Endothelial cell of umbilical vein (primary cell): ENCODE measurements around the gene SNX19.

Experiments
- EZH2 ChIP-seq: IDR thresholded peaks from 2 replicates; pipeline ENCODE4 v1.6.1; 2012; ENCODE audit warnings: borderline replicate concordance, low read depth, mild to moderate bottlenecking, moderate library complexity, low read length, inconsistent platforms; ENCODE audit not compliant: severe bottlenecking
- FOS ChIP-seq: IDR thresholded peaks from 2 replicates; pipeline ENCODE4 v1.6.1; 2011; ENCODE audit warnings: mild to moderate bottlenecking, low read length, moderate library complexity, borderline replicate concordance; ENCODE audit not compliant: insufficient read depth
- JUN ChIP-seq: IDR thresholded peaks from 2 replicates; pipeline ENCODE4 v1.6.1; 2011; ENCODE audit warnings: borderline replicate concordance, low read depth; ENCODE audit not compliant: insufficient read length, insufficient read depth
- MYC ChIP-seq: IDR thresholded peaks from one replicate; pipeline ENCODE4 v1.6.1; 2011; ENCODE audit warnings: mild to moderate bottlenecking, low read depth, low read length
- POLR2A ChIP-seq: IDR thresholded peaks from 2 replicates; pipeline ENCODE4 v1.6.1; 2012; ENCODE audit warnings: low read depth, mild to moderate bottlenecking, control low read depth, low read length
- POLR2AphosphoS5 ChIP-seq: IDR thresholded peaks from 2 replicates; pipeline ENCODE4 v1.6.1; 2012; ENCODE audit warnings: low read depth, mild to moderate bottlenecking, control low read depth, low read length, moderate library complexity; ENCODE audit not compliant: insufficient read depth
- TF ChIP-seq, protein P1 (sequence below), 2 donors: IDR thresholded peaks; 1 replicate in 1 of 2; 2 replicates in 1 of 2; pipeline ENCODE4 v1.5.1; 2011; ENCODE audit warnings: low read length in 2 of 2, mild to moderate bottlenecking in 2 of 2, moderate library complexity in 2 of 2, control low read depth in 1 of 2, inconsistent platforms in 1 of 2, low read depth in 1 of 2; ENCODE audit not compliant: insufficient read depth in 1 of 2; ENCODE audit errors: extremely low read depth in 1 of 2
- TF ChIP-seq, protein P2 (sequence below): IDR thresholded peaks from 2 replicates; pipeline ENCODE4 v1.6.1; 2011; ENCODE audit not compliant: insufficient read depth, insufficient read length

- TF ChIP-seq, protein P1, sequence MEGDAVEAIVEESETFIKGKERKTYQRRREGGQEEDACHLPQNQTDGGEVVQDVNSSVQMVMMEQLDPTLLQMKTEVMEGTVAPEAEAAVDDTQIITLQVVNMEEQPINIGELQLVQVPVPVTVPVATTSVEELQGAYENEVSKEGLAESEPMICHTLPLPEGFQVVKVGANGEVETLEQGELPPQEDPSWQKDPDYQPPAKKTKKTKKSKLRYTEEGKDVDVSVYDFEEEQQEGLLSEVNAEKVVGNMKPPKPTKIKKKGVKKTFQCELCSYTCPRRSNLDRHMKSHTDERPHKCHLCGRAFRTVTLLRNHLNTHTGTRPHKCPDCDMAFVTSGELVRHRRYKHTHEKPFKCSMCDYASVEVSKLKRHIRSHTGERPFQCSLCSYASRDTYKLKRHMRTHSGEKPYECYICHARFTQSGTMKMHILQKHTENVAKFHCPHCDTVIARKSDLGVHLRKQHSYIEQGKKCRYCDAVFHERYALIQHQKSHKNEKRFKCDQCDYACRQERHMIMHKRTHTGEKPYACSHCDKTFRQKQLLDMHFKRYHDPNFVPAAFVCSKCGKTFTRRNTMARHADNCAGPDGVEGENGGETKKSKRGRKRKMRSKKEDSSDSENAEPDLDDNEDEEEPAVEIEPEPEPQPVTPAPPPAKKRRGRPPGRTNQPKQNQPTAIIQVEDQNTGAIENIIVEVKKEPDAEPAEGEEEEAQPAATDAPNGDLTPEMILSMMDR (IDR thresholded peaks at IDR 0.05; ENCODE audit: extremely low read depth in 1 of 2, insufficient read depth in 1 of 2, low read depth in 1 of 2, low read length in 2 of 2) = no peak
- TF ChIP-seq EZH2 (no peak), POLR2AphosphoS5 (no peak), POLR2A (no peak), MYC (no peak), JUN (no peak), FOS (no peak)
- TF ChIP-seq, protein P2, sequence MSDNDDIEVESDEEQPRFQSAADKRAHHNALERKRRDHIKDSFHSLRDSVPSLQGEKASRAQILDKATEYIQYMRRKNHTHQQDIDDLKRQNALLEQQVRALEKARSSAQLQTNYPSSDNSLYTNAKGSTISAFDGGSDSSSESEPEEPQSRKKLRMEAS = no peak
Measured at GRCh38 chr11:130831976-130832375, 84.3 kb downstream of the SNX19 start.
